Hepatocyte (in vitro differentiated cells): ENCODE results near the gene OLFM4.

Experiments used
- EZH2 ChIP-seq: fragments of 200-600 bp; sonication (generic); IDR thresholded peaks from 2 replicates; pipeline ENCODE4 v1.6.1; 2016; ENCODE audit warnings: antibody characterized with exemption, mild to moderate bottlenecking, borderline replicate concordance
- EZH2phosphoT487 ChIP-seq: fragments of 200-600 bp; sonication (generic); IDR thresholded peaks from one replicate; pipeline ENCODE4 v1.6.1; 2018; ENCODE audit warnings: antibody characterized with exemption, mild to moderate bottlenecking, low read depth, moderate library complexity; ENCODE audit not compliant: unreplicated experiment, severe bottlenecking
- TF ChIP-seq, protein P1 (sequence below): fragments of 200-600 bp; sonication (generic); IDR thresholded peaks from 2 replicates; pipeline ENCODE4 v1.5.1; 2016; ENCODE audit warnings: antibody characterized with exemption, mild to moderate bottlenecking; ENCODE audit not compliant: poor library complexity

DNA sequence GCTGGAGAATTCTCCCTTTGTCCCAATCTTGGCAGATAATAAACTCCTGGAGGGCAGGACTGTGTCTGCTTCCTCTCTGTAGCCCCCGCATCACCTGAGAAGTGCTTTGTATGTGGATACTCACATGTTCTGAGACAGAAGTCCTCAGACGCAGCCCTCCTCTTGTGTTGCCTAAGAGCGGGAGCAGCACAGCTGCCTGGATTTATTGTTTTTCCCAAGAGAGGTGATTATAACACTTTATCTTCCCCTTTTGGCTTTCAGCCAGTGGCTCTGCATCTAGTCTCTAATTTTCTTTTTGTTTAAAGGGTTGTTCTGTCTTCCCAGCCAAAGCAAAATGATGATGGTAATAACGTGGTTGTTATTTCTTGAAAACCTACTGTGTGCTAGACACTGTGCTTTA is 36.1 kb downstream of the OLFM4 start:
- TF ChIP-seq, protein P1, sequence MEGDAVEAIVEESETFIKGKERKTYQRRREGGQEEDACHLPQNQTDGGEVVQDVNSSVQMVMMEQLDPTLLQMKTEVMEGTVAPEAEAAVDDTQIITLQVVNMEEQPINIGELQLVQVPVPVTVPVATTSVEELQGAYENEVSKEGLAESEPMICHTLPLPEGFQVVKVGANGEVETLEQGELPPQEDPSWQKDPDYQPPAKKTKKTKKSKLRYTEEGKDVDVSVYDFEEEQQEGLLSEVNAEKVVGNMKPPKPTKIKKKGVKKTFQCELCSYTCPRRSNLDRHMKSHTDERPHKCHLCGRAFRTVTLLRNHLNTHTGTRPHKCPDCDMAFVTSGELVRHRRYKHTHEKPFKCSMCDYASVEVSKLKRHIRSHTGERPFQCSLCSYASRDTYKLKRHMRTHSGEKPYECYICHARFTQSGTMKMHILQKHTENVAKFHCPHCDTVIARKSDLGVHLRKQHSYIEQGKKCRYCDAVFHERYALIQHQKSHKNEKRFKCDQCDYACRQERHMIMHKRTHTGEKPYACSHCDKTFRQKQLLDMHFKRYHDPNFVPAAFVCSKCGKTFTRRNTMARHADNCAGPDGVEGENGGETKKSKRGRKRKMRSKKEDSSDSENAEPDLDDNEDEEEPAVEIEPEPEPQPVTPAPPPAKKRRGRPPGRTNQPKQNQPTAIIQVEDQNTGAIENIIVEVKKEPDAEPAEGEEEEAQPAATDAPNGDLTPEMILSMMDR: no peak
- TF ChIP-seq EZH2 (no peak), EZH2phosphoT487 (no peak)
